H9 (cell line): ENCODE results near the gene WSCD2. TPM values are rescaled to one million over a fixed set of nuclear protein-coding genes. Genes with fewer than 3 reads are reported as not detected.

Source experiments
- DNase-seq: peaks from one replicate; pipeline ENCODE4 v3.0.0-alpha.2; 2017
- H2AFZ ChIP-seq: one replicate; pipeline ENCODE4 v1.6.1; 2013; ENCODE audit warnings: mild to moderate bottlenecking, low read length, control low read depth, moderate library complexity
- H2AK5ac ChIP-seq: 2 replicates; pipeline ENCODE4 v1.6.1; 2013; ENCODE audit warnings: low read length, control low read depth, mixed read lengths; ENCODE audit not compliant: insufficient read length
- H2BK120ac ChIP-seq: one replicate; pipeline ENCODE4 v1.6.1; 2013; ENCODE audit warnings: low read depth, mild to moderate bottlenecking, low read length, control low read depth, inconsistent platforms; ENCODE audit not compliant: poor library complexity, severe bottlenecking
- H2BK12ac ChIP-seq: 2 replicates; pipeline ENCODE4 v1.6.1; 2013; ENCODE audit warnings: low read length, control low read depth, mixed read lengths, low read depth; ENCODE audit not compliant: insufficient read length
- H2BK15ac ChIP-seq: 2 replicates; pipeline ENCODE4 v1.6.1; 2013; ENCODE audit warnings: low read depth, low read length, control low read depth
- H2BK20ac ChIP-seq: one replicate; pipeline ENCODE4 v1.6.1; 2013; ENCODE audit warnings: low read depth, mild to moderate bottlenecking, low read length, control low read depth, inconsistent platforms; ENCODE audit not compliant: poor library complexity, severe bottlenecking
- H2BK5ac ChIP-seq: 2 replicates; pipeline ENCODE4 v1.6.1; 2013; ENCODE audit warnings: low read length, control low read depth, mixed read lengths; ENCODE audit not compliant: insufficient read length
- H3K14ac ChIP-seq: 2 replicates; pipeline ENCODE4 v1.6.1; 2013; ENCODE audit warnings: low read length, control low read depth; ENCODE audit not compliant: insufficient read depth
- H3K18ac ChIP-seq: 2 replicates; pipeline ENCODE4 v1.6.1; 2013; ENCODE audit warnings: low read depth, mild to moderate bottlenecking, mixed read lengths, low read length, control low read depth; ENCODE audit not compliant: insufficient read length
- H3K23ac ChIP-seq: 2 replicates; pipeline ENCODE4 v1.6.1; 2013; ENCODE audit warnings: low read length, control low read depth, mixed read lengths, low read depth; ENCODE audit not compliant: insufficient read length
- H3K23me2 ChIP-seq: 2 replicates; pipeline ENCODE4 v1.6.1; 2013; ENCODE audit warnings: low read depth, mild to moderate bottlenecking, mixed read lengths, low read length, control low read depth; ENCODE audit not compliant: insufficient read length, poor library complexity, severe bottlenecking
- H3K27ac ChIP-seq: 2 replicates; pipeline ENCODE4 v1.5.1; 2013; ENCODE audit warnings: low read length, control low read depth, mixed read lengths, low read depth; ENCODE audit not compliant: insufficient read length
- H3K27me3 ChIP-seq: 2 replicates; pipeline ENCODE4 v1.6.1; 2013; ENCODE audit warnings: low read length, control low read depth, inconsistent platforms; ENCODE audit not compliant: insufficient read depth
- H3K4ac ChIP-seq: 2 replicates; pipeline ENCODE4 v1.6.1; 2013; ENCODE audit warnings: low read depth, mild to moderate bottlenecking, control low read depth, inconsistent platforms, low read length, moderate library complexity
- H3K4me1 ChIP-seq: 2 replicates; pipeline ENCODE4 v1.6.1; 2013; ENCODE audit warnings: low read length, control low read depth, inconsistent platforms; ENCODE audit not compliant: insufficient read depth
- H3K4me2 ChIP-seq: 2 replicates; pipeline ENCODE4 v1.6.1; 2013; ENCODE audit warnings: low read length, control low read depth, mixed read lengths; ENCODE audit not compliant: insufficient read length, insufficient read depth
- H3K56ac ChIP-seq: 2 replicates; pipeline ENCODE4 v1.6.1; 2013; ENCODE audit warnings: low read depth, mild to moderate bottlenecking, mixed read lengths, low read length, control low read depth; ENCODE audit not compliant: insufficient read length
- H3K79me1 ChIP-seq: 2 replicates; pipeline ENCODE4 v1.6.1; 2013; ENCODE audit warnings: low read depth, mild to moderate bottlenecking, moderate library complexity, low read length, control low read depth, inconsistent platforms; ENCODE audit not compliant: insufficient read depth, poor library complexity, severe bottlenecking
- H3K79me2 ChIP-seq: 2 replicates; pipeline ENCODE4 v1.6.1; 2013; ENCODE audit warnings: low read length, control low read depth, inconsistent platforms; ENCODE audit not compliant: insufficient read depth
- H3K9ac ChIP-seq: 2 replicates; pipeline ENCODE4 v1.6.1; 2013; ENCODE audit warnings: low read length, control low read depth, mixed read lengths; ENCODE audit not compliant: insufficient read length; ENCODE audit errors: extremely low read depth
- H3K9me3 ChIP-seq: one replicate; pipeline ENCODE4 v1.6.1; 2013; ENCODE audit warnings: low read depth, low read length, inconsistent platforms; ENCODE audit not compliant: control insufficient read depth
- H3T11ph ChIP-seq: one replicate; pipeline ENCODE4 v1.6.1; 2013; ENCODE audit warnings: mild to moderate bottlenecking, low read length, control low read depth, inconsistent platforms
- H4K20me1 ChIP-seq: one replicate; pipeline ENCODE4 v1.6.1; 2013; ENCODE audit not compliant: control insufficient read depth, insufficient read length, insufficient read depth
- H4K5ac ChIP-seq: 2 replicates; pipeline ENCODE4 v1.6.1; 2013; ENCODE audit warnings: low read depth, mild to moderate bottlenecking, mixed read lengths, low read length, control low read depth; ENCODE audit not compliant: insufficient read length
- H4K8ac ChIP-seq: replicated peaks from 2 replicates; pipeline ENCODE4 v1.6.1; 2013; ENCODE audit warnings: low read length, control low read depth, mixed read lengths, low read depth; ENCODE audit not compliant: insufficient read length
- H4K91ac ChIP-seq: 2 replicates; pipeline ENCODE4 v1.6.1; 2013; ENCODE audit warnings: low read depth, mild to moderate bottlenecking, moderate library complexity, mixed read lengths, low read length, control low read depth; ENCODE audit not compliant: insufficient read length
- H3K27ac Mint-ChIP-seq, 3 experiments: 2 replicates in 2 of 3; 3 replicates in 1 of 3; pipeline ENCODE4 v1.8.0; 2020 to 2021; ENCODE audit warnings: mixed read lengths in 3 of 3, mild to moderate bottlenecking in 1 of 3, moderate library complexity in 1 of 3
- H3K27me3 Mint-ChIP-seq: 2 replicates; pipeline ENCODE4 v1.8.0; 2021; ENCODE audit warnings: low read depth, mild to moderate bottlenecking, moderate library complexity, mixed read lengths
- H3K36me3 Mint-ChIP-seq, 3 experiments: 2 replicates in 2 of 3; 3 replicates in 1 of 3; pipeline ENCODE4 v1.8.0; 2020 to 2021; ENCODE audit warnings: low read depth in 3 of 3, mixed read lengths in 3 of 3; ENCODE audit not compliant: insufficient read depth in 1 of 3
- H3K4me1 Mint-ChIP-seq, 2 experiments: 2 replicates each; pipeline ENCODE4 v1.8.0; 2020; ENCODE audit warnings: mixed read lengths in 2 of 2
- H3K4me3 Mint-ChIP-seq, 2 experiments: 2 replicates in 1 of 2; 3 replicates in 1 of 2; pipeline ENCODE4 v1.8.0; 2020 to 2021; ENCODE audit warnings: mild to moderate bottlenecking in 2 of 2, mixed read lengths in 2 of 2, moderate library complexity in 1 of 2
- H3K9me3 Mint-ChIP-seq, 2 experiments: 2 replicates in 1 of 2; 3 replicates in 1 of 2; pipeline ENCODE4 v1.8.0; 2020; ENCODE audit warnings: mild to moderate bottlenecking in 2 of 2, mixed read lengths in 2 of 2, moderate library complexity in 1 of 2
- CTCF ChIP-seq: fragments of 200-600 bp; sonication (generic); conservative IDR thresholded peaks from 3 replicates; pipeline ENCODE4 v1.8.0; 2021; ENCODE audit warnings: antibody characterized with exemption, mild to moderate bottlenecking
- WGBS: extraction: QIAGEN DNeasy Blood & Tissue Kit; methylation state at CpG from one replicate; pipeline ENCODE4 v1.1.7; 2013; ENCODE audit warnings: missing lambda C conversion rate, low lambda C conversion rate, mixed read lengths; ENCODE audit not compliant: insufficient read length; ENCODE audit errors: extremely low coverage; 5-methylcytosine and 5-hydroxymethylcytosine counted together
- total RNA-seq: library from RNA; stranded (reverse); gene quantifications from 2 replicates; pipeline ENCODE4 v1.2.1, GENCODE V29; 2021

Gene WSCD2
- total RNA-seq, 1 experiment from 2014 or later = 0.92 TPM

- Mint-ChIP-seq H3K9me3 (no peaks in the 10 kb centered on the region), H3K27me3 (peaks cover 25% of the 10 kb centered on the region), H3K4me3 (no peak overlapping the region), H3K36me3 (no peaks in the 10 kb centered on the region), H3K4me1 (peaks cover 24 to 41% of the 10 kb centered on the region in 2 experiments), H3K27ac (no peak overlapping the region)
- no peaks in the 10 kb centered on the region for H3K23me2 ChIP-seq
- no peak overlapping the region for H4K5ac ChIP-seq
- no peaks in the 10 kb centered on the region for H4K20me1 ChIP-seq
- no peaks in the 10 kb centered on the region for H3K79me2 ChIP-seq
- H3K27me3 ChIP-seq = no peaks in the 10 kb centered on the region
- no peak overlapping the region for H3K56ac ChIP-seq
- H4K91ac ChIP-seq = no peak overlapping the region
- H2BK12ac ChIP-seq = no peak overlapping the region
- H3K4ac ChIP-seq = no peak overlapping the region
- no peak overlapping the region for H2BK5ac ChIP-seq
- no peak overlapping the region for H3K4me2 ChIP-seq
- H2BK15ac ChIP-seq = no peak overlapping the region
- no peak overlapping the region for H3K14ac ChIP-seq
- H3K9me3 ChIP-seq = no peaks in the 10 kb centered on the region
- DNase-seq = no peak
- H3K23ac ChIP-seq = no peak overlapping the region
- no peak overlapping the region for H3K27ac ChIP-seq
- no peaks in the 10 kb centered on the region for H3K79me1 ChIP-seq
- no peak overlapping the region for H2BK120ac ChIP-seq
- no peak for TF ChIP-seq CTCF
- H2AFZ ChIP-seq = no peak overlapping the region
- no peak overlapping the region for H3K18ac ChIP-seq
- no peak overlapping the region for H3K9ac ChIP-seq
- no peak overlapping the region for H2BK20ac ChIP-seq
- no peak overlapping the region for H4K8ac ChIP-seq
- WGBS = no CpG with 5 or more reads among the region's 22 CpGs
- no peak overlapping the region for H3T11ph ChIP-seq
- no peak overlapping the region for H2AK5ac ChIP-seq
- H3K4me1 ChIP-seq = peaks cover 2% of the 10 kb centered on the region; the same call in 1 of the 2 replicates
Measured at GRCh38 chr12:108210001-108210400, 80.9 kb downstream of the WSCD2 start.
